ENCODE measurements around the gene NRF1. TPM values are rescaled to one million over a fixed set of nuclear protein-coding genes. Genes with fewer than 3 reads are reported as not detected.
"Not testable (repeated sequence)": the region's sequence is repeated elsewhere in the genome, so short reads cannot be mapped to it uniquely, and the experiment has no call there.

Gene NRF1
- polyA plus RNA-seq, 3 donors: 21.8 to 29.9 (median 24.5) TPM

DNA sequence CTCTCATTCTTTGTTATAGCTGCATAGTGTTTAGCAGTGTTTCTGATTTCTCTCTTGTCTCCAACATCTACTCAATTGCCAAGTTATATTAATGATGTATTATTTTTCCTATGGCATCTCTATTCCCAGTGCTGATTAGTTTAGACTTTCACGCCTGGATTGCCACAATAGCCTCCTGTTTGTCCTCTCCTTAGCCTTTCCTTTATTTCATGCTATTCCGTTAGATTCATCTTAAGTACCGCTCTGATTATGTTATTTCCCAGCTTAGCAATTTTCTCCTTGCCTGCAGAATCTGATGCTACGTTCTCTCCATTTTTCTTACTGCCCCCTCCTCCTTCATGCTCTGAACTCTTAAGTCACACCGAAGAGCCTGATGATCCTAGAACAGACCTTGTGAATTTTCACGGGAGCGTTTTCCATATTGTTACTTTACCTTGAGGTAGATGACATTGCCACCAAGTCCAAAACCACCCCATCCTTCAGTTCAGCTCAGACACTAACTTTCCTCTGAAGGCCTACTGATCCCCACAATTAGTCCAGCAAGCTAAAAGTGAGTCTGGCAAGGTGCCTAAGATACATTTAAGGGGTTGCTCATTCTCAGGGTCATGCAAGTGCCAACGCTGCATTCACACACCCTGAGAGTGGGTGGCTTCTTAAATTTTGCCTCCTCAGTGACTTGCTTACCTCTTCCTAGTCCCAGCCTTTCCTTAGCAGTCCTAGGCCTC lies 6.6 kb upstream of the NRF1 start:
- no peak for DNase-seq

DNA sequence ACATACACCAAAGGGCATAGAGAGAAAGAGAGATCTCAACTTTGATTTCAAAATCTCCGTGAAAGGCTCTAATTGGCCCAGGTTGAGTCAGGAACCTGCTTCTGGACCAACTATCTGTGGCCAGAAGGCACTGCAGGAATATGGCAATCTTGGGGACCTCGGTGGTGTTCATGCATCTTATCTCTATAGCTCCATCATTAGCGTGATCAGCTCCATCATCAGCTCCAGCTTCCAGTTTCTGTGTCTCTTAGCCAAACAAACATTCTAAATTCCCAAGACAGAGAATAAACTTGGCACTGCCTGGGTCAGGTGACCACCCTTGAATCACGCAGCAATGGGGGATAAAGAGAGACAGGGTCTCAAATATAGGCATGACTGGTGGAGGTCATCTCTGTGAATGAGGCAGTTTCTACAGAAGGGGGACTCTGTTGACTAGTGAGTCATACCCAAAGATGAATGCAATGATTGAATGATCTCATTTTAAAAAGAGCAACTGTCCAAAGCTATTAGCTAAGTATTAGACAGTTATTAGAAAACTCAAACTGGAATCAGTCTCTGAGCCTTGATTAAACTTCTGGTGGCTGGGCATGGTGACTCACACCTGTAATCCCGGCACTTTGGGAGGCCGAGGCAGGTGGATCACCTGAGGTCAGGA lies 5.4 kb upstream of the NRF1 start:
- no peak for DNase-seq

DNA sequence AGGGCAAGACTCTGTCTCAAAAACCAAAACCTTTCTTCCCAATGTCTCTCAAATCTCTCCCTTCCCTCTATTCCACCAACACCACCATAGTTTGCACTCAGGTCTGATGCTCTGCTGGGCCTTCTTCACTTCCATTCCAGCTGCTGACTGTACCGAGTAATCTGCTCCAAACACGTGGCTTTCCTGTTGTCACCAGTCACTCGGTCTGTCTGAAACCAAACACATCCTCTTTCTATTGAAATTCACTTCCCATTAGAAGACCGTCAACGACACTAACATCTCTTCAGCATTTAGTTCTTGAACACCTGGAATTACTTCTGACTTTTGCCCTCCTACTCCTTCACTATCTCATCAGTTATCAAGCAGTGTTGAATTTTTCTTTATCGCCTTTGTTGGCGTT lies 4.7 kb upstream of the NRF1 start:
- no peak for DNase-seq

DNA sequence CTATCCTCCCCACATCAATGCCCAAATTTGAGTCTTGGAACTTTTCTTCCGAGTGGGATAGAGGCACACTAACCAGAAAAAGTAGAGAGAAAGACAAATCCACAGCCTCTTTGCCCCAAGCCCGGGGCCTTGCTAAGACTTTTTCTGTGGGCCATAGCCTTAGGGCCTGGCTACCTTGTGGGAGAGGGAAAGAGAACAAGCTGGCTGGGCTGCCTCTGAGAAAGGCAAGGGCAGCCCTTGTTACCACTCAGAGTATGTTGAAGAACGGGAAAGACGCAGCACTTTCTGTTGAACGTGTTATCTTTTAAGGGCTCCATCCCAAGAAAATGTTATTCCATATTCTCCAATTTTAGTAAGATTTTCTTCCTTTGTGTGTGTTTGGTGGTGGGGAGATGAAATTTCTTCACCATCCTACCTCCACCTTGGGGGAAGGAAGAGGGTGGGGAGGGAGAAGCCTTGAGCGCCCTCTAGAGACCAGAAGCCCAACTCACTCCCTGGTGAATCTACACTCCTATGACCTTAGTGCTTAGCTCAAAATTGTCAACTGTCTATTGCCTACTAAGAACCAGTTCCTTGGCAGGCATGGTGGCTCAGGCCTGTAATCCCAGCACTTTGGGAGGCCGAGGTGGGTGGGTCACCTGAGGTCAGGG lies 3.9 kb upstream of the NRF1 start:
- no peak for DNase-seq

DNA sequence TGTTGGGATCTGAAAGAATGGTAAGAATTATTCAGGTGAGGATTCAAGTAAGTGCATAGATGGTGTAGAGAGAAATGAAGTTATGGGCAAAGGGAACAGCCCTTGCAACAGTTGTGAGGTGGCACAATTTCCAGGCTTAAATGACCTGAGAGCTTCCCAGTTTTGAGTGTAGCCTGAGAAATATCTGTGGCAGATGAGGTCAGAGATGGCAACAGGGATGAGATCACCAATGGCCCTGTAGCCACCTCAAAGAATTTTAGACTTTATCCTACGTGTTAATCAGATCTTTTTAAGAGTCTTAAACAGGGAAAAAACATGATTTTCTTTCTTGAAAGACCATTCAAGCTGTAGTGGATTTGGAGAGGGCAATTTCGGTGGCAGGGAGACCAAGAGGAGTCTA lies 1.9 kb upstream of the NRF1 start:
- DNase-seq: no peak

DNA sequence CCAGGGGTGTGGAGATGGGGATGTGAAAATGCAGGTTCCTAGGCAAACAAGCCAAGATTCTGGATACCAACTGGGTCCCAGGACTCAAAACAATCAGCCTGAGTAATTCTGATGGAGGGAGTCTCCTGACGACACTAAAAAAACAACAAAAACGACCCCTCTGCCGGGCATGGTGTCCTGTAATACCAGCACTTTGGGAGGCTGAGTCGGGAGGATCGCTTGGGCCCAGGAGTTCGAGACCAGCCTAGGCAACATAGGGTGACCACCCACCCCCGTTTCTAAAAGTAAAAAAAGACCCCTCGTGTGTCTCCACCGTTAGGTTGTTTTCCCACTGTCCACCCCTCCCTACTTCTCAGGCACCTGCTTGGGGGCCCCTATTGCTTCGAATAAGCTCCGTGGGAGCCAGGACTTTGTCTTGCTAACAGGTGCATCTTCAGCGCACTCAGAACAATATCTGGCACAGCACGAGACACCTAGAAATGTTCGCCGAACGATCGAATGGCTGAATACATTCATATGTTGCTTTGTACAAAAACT lies 743 bp upstream of the NRF1 start:
- no peak for DNase-seq

DNA sequence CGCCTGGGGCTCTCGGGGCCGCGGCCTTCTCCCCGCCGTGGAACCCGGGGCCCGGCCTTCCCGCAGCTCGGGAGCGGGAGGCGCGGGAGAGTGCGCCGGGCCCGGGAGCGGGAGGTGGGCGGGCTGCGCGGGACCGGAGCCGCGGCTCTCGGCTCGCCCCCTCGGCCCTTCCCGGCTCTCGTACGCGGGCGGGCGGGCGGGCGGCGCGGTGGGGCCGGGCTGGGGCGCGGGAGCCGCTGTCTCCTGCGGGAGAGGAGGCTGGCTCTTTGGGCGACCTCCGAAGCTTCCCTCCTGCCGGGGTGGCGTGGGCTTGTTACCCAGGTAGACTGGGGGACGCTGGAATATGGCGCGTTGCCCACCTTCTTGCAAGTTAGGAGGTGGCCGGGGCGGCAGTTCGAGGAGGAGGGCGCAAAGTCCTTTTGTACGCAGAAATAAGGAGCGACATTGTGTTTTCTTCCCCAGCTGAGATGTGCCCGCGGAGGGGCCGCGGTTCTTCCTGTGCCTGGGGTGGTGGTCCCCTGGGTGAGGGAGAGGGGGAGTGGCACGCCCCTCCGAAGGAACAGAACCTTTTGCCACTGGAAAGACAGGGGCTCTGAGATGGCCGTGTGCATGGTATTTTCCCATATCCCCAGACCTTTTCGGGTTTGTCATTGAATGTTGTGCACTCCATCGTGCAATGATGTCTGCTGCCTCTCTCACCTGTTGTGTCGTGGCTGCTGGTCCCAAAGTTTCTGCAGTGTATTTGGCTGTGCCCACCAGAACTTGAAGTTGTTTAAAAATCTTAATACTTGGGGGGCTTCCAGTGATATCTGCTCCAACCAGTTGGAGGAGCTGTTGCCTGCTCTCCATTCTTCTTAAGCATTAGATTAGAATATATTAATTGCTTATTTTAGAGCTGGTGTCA lies 844 bp downstream of the NRF1 start:
- peak; percentile 49 for DNase-seq

DNA sequence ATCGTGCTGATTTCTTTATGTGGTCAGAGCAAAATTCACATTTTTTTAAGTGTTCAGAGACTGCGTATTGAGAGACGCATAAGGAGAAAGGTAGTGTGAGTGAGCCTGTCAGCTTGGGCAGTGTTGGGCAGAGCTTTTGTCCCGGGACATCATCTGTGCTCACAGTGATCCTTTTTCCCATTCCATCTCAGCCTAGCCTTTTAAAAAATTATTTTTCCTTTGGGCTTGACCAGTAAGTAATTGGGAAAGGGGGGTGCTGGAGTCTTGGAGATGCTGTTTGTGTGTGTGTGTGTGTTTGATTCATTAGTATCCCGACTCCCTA lies 1.5 kb downstream of the NRF1 start:
- no peak for DNase-seq

DNA sequence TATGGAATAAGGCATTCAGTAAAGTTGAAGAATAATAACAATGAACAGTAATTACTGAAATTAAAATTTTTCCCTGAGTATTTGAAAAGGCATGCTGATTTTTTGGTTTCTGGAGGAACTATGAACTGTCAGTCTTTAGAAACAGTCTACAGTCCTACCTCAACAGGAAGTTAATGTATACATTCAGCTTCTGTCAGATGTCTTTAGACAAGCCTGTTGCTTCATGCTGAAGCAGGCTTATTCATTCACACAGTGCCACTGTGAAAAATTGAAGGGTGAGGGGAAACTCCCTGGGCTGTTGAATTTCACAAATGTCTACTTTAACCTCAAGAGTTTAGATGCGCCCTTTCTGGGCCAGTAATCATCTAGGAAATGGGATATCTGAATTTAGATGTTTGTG lies 3.5 kb downstream of the NRF1 start:
- DNase-seq: no peak

DNA sequence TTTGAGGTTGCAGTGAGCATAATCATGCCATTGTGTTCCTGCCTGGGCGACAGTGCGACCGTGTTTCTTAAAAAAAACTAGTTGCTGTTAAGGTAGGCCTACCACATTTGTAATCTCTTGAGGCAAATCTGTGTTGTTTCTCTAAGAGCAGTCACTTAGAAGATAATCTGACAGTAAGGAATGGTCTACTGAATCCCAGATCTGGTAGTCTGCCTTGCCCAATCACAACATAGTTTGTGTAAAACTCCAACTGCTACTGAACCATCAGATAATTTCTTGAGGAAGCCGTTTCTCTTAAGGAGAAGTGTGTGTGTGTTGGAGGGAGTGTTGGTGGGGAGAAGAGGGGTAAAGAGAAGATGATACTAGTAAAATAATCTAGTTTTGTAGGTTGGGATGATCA lies 5.0 kb downstream of the NRF1 start:
- no peak for DNase-seq

DNA sequence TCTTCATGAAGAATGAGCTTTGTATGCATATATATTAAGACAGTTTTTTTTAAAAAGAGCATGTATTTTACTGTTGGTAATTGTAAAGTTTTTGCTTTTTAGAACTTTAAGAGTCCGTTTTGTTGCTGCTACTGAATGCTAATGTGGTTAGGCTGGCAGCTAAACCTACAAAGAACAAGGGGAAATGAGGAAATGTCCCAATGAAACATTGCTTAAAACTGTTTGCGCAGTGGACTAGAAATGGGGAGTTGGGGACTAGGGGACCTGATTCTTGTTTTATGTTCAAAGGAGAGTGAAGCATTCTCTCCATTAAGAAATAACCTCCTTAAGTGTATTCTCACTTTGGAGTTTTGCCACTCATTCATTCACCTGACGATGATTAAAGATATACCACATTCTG lies 5.7 kb downstream of the NRF1 start:
- DNase-seq: no peak

DNA sequence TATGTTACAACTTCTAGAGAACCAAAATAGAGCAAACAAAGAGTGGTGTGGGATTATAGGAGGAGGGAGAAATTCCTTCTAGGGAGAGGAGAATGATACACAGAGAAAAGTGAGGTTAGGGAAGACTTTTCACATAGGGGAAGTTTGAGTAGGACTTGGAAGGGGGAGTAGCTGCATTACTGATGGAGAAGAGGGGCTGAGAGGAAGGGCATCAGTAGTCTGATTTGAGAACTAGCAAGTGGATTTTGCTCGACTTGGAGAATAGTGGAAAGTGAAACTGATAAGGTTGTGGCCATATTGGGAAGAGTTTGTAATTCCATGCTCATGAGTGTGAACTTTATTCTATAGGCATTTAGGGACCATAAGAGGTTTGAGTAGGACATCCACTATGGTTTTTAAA lies 6.1 kb downstream of the NRF1 start:
- no peak for DNase-seq

DNA sequence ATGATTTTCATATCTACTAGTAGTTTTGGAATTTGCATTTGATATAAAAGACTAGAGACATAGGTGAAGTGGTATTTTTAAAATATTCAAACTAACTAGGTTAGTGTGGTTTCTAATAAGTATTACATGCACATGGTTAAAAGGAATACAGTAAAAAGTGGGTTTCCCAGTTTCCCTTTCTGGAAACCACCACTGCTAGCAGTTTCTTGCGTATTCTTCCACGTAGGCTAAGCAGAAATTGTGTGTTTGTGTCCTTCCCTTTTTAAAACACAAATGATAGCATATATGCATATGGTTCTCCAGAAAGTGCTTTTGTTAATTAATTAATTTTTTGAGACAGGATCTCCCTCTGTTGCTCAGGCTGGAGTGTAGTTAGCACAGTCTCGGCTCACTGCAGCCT lies 15.4 kb downstream of the NRF1 start:
- DNase-seq: no peak

DNA sequence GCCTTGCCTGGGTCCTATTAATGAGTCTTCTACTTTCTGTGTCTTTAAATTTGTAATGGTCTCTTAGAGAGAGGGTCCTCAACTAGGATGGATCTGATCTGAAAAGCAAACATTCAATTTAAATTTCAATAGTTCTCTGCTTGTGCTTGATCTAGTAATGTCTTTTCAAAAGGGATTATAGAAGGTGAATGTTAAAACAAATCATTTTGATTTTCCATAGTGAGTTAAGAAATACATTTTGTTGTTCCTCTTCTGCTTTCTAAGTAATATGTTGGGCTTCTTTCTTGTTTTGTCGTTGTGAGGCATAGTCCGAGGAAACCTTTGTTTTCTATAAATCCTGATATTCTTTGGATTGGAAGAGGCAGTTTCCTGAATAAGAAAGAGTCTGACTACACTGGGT lies 18.8 kb downstream of the NRF1 start:
- DNase-seq: no peak

DNA sequence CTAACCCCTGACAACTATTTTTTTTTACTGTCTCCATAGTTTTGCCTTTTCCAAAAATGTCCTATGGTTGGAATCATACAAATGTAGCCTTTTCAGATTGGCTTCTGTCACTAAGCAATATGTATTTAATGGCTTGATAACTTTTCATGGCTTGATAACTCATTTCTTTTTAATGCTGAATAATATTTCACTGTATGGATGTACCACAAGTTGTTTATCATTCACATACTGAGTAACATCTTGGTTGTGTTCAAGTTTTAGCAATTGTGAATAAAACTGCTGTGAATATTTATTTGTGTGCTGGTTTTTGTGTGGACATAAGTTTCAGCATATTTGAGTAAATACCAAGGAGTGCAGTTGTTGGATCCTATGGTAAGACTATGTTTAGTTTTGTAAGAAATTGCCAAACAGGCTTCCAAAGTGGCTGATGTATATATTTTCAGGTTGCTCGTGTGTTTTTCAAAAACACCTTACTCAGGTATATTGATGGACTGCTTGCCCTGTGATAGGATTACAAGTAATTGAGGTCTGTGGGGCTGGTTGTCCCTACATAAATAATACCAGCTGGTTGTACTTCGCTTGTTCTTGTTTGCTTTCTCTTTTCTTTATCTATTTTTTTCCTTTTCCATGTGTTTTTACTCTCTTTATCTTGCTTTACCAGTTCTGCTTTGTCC lies 23.0 kb downstream of the NRF1 start:
- DNase-seq: no peak

DNA sequence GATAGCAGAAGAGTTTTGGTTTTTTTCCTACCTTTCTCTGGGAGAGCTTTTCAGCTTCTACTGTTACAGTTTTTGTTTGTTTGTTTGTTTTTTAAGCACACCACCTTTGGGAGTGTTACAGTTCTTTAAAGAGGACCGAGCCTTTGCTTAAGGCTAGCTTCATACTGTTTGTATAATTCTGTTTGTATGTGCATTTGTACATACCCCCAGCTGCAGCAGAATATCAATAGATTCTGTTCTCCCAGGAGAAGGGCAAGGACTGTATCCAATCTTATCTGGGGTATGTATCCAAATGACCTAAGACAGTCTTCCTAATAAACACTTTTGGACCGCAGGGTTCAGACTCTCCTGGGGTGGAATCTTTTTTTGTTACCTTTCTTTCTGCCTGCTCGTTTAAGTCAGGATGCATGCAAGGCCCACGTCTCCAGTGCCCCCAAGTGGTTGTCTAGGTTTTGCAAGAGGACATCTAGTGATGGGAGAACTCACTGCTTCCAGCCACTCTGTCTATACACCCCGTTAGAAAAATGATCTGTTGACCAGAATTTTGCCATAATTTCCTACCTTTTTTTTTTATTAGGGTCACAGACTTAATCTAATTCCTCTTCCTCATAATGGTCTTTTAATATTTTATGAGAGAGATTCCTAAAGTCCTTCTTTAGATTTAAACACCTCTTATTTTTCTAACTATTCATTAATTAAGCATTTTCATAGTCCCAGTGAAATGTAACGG lies 23.9 kb downstream of the NRF1 start:
- DNase-seq: peak; percentile 60

DNA sequence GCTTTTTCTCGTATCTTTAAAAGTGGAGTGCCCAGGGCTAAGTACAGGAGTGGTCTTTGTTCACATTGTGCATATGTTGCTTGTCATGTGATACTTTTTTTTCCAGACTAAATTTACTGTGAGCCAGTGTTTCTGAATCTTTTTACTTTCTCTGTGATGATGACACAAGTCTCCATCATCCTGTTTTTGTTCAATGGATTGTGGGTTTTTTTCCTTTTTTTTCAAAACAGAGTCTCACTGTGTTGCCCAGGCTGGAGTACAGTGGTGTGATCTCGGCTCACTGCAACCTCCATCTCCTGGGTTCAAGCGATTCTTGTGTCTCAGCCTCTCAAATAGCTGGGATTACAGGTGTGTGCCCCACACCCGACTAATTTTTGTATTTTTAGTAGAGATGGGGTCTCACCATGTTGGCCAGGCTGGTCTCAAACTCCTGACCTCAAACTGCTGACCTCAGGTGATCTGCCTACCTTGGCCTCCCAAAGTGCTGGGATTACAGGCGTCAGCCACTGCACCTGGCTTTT lies 24.6 kb downstream of the NRF1 start:
- DNase-seq: not testable (repeated sequence)

DNA sequence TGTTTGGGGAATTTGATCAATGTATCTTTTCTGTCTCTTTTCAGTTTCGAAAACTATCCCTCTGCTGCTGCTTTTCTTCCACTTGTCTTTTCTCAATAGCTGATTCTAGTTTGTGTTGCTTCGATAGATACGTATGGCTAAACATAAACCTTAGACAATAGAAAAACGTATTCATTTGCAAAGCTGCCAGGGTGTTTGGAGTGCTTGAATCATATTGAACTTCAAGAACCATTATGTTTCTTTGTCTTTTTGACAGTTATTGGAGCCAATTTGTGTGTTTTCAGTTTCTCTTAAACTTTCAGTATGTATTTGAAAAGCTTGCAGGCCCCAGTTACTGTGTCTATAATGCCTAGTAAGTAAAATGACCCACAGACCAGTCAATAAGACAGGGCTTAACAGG lies 25.1 kb downstream of the NRF1 start:
- no peak for DNase-seq

DNA sequence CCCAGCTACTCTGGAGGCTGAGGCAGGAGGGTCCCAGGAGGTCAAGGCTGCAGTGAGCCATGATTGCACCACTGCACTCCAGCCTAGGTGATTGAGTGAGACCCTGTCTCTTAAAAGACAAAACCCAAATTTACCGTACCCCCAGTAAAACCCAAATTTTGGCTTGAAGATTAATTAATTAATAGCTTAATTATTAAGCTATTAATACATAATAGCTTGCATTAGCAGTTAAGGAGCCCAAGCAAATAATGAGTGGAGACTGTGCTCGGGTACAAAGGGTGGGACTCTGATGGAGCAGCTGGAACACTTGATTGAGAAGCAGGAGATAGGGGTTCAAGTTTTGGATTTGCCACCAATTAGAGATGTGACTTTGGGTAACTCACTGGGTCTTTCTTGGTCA lies 28.9 kb downstream of the NRF1 start:
- no peak for DNase-seq

DNA sequence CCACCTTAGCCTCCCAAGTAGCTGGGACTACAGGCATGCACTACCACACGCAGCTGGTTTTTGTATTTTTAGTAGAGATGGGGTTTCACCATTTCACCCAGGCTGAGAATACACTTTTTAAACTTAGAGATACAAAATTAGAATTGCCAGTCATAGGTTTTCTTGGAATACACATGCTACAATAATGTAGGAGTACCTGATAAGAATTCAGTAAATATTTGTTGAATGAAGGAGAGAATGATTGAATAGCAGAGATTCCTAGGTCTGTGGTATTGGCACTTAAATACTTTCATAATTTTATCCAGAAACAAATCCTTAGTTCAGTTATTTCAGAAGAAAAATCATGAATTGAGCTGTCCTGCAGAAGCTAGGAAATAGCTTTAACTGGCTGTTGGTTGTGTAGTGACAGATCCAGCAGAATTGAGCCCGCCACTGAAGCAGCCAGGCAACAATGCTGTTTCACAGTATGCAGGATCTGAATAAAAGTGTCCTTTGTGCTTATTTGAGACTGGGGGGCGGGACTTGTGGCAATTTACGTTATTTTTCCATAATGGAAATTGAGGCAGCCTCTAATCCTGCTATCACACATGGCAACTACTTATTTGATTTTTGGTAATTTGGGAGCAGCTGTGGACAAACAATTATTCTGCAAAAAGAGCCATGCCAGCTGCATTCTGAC lies 31.5 kb downstream of the NRF1 start:
- no peak for DNase-seq

All from renal pelvis (tissue), 4 donors.